ENCODE data around the gene PPM1K.
A peak's percentile ranks its signal among the peaks of the same experiment; 100 is the strongest.

PPM1K gene

DNA sequence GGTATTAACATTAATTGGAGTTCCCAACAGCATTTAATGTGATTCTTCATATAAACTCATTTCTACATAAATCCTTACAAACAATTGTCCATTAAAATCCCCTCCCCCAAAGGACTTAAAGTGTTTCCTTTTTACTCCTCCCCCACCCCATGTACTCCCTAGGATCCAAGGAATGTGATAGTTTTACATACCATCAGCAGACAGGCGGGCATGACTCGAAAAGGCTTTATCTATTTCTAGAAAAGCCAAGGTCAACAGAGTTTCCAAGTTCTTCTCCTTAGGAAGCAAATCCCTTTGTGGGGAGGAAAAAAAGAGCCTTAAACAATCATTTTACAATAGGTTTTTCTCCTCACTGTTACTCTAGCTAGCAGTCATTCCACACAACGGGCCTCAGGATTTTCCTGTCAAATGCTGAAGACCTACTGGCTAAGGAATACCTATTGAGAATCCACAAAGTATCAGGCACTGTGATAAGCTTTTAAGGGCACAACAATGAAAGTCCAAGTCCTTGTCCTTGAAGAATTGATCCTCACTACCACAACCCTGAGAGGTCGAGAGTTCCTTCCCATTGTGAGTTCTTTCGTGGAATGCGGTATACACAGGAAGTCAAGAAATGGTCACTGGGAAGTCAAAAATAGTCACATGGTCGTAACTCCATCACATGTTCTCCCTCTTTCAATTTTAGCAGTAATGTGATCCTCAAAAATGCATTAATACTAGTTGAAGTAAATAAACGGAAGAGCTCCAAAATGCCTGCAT lies 7.2 kb downstream of the PPM1K start:
- no peak for DNase-seq (ENCODE audit: low read depth)

DNA sequence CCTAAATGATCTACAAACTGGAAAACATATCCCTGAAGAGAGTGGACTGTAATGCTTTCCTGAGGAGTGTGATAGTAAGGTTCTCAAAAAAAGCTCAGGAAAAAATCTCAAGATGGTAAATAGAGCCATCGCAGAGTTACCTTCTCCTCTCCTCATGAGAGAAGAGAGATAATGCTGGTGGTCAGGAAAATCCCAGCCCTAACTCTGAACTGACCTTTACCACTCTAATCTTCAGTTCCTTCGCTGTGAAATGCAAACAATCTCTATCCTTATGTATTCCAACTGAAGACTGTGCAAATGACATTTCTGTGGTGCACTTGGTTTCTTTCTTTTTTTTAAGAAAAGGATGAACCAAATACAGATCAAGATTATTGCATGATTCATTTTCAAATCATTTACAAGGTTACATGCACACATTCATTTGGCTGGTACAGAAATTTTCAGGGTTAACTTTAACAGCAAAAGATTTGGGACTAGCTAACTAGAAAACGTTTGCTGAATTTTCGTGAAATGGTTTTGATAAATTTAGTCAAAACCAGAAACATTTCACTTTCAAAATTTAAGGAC lies 8.3 kb downstream of the PPM1K start:
- no peak for DNase-seq (ENCODE audit: low read depth)

- no peak for DNase-seq (ENCODE audit: low read depth)
Measured at GRCh38 chr4:88275516-88275915, 8.8 kb downstream of the PPM1K start.

- no peak for DNase-seq (ENCODE audit: low read depth)
Measured at GRCh38 chr4:88268913-88269312, 15.4 kb downstream of the PPM1K start.

DNA sequence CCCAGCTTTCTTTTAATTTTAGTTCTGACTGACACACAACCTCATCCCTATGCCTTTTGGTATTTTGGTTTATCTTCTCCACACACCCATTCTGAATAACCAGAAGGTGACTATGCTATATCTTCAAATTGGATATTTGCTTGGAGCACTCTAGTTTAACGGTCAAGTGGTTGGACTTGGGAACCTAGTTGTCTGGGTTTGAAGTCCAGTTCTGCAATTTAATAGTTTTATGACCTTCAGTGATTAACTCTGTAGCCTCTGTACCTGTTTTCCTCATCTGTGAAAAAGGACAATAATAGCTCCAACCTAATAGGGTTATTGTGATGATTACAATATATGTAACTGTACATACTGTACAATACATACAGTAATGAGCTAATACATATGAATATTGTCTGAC lies 20.0 kb downstream of the PPM1K start:
- DNase-seq (ENCODE audit: low read depth): no peak

GRCh38 chr4:88257726-88258125 lies 26.6 kb downstream of the PPM1K start:
- DNase-seq (ENCODE audit: low read depth): no peak

DNA sequence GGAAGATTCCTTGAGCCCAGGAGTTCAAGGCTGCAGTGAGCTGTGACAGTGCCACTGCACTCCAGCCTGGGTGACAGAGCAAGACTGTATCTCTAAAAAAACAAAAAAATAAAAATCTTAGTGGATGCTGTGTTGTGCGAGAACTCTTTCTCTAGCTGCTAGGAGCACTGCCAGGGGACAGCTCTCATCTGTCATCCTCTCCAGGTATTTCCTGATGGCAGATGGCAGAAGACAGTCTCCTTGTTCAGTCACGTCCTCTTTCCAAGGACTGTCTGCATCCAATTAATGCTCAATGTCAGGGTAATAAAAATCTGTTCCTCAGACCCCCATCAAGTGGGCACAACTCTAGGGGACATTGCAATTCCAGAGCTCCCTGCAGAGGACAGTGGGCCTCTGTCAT lies 29.2 kb downstream of the PPM1K start:
- DNase-seq (ENCODE audit: low read depth): no peak

DNA sequence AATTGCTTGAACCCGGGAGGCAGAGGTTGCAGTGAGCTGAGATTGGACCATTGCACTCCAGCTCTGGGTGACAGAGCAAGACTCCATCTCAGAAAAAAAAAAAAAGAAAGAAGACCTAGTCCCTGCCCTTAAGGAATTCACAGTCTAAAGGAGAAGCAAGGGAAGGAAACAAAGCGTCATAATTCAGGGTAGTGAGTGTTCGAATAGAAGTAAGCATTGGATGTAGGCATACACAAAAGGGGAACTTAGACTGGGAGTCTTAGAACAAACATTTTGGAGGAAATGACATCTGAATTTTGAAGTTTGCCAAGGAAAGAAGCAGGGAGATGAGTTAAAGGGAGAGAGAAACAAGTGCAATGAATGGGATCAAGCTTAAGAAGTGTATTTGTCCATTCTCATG lies 32.4 kb downstream of the PPM1K start:
- no peak for DNase-seq (ENCODE audit: low read depth)

DNA sequence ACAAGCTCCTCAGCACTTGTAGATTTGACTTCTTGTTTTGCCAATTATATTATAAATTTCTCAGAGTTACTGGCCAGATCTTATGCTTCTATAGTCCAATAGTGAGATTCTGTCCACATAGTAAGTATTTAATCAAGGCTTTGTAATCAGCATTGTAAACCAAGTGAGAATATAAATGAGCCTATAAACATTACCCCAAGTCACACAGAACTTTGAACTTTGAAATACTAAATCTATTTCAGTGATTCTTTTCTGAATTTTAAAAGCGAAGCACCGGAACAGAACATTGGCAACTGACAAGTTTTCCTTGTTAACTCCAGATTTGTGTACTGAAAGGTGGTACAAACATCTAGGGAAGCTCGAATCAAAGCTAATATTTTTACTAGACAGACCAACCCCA lies 37.2 kb downstream of the PPM1K start:
- DNase-seq (ENCODE audit: low read depth): no peak

DNA sequence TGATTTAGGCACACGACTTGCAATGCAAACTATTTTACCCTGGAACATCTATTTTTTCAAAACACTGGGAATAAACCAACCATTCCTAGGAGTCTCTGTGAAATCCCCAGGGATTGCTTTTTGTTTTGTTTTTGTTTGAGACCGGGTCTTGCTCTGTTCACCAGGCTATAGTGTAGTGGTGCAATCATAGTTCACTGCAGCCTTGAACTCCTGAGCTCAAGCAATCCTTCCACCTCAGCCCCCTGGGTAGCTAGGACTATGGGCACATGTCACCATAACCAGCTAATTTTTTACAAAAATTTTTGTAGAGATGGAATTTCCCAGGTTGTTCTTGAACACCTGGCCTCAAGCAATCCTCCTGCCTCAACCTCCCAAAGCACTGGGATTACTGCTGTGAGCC lies 37.8 kb downstream of the PPM1K start:
- DNase-seq (ENCODE audit: low read depth): no peak

- peak; percentile 8 for DNase-seq (ENCODE audit: low read depth)
Measured at GRCh38 chr4:88244816-88245579, 39.4 kb downstream of the PPM1K start.

DNA sequence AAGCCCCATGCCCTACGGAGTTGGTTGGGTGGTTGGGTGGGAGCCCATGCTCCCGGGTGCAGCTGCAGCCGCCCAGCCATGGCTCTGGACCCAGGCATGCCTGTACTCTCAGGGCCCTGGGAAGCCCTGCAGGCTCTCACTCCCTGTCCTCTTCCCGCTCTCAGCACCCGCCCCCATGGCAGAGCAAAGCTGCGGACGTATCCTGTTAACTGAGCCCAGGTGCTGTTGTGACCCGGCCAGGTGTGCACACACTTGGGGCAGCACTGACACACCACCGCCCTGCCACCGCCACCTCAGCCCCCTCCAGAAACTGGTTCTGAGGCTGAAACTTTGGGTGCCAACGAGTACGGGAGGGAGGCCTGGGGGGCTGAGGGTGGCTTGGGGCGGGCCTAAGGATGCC lies 40.3 kb downstream of the PPM1K start:
- no peak for DNase-seq (ENCODE audit: low read depth)

DNA sequence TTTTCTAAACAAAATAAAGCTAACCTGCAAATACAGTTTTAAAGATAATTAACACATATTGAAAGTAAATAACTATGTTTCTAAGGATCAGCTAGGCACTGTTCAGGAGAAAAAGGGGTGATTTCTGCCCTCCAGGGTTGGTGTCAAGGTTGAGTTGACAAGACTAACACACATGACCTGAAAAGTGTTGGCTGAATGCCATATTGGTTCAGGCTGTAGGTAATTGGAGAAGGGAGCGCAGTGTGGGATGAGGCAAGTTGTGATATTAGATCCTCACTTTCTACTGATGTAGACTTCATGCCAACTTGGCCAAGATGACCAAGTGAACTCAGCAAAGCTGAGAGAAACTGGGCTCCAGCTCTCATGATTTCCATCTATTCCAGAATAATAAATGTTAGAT lies 42.2 kb downstream of the PPM1K start:
- no peak for DNase-seq (ENCODE audit: low read depth)

GRCh38 chr4:88240297-88240714 lies 44.1 kb downstream of the PPM1K start:
- DNase-seq (ENCODE audit: low read depth): no peak

GRCh38 chr4:88230969-88231771 lies 53.2 kb downstream of the PPM1K start:
- DNase-seq (ENCODE audit: low read depth): no peak

- DNase-seq (ENCODE audit: low read depth): no peak
Measured at GRCh38 chr4:88230461-88230891, 53.9 kb downstream of the PPM1K start.

DNA sequence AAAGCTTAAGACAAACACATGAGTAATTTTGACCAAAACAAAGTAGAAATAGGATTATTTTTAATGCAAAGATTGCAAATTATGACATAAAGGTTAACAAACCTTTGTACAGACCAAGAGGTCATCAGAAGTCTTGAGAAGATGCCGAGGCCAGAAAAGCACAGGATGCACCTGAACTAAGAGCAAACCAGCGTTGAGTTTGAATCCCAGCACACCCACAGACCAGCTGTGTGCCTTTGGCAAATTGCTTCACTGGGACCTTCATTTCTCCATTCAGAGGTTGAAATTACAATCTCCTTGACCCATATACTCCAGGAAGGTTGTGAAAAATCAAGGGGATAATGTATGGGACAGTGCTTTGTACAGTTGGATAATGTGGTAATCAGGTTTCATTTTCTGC lies 56.6 kb downstream of the PPM1K start:
- DNase-seq (ENCODE audit: low read depth): no peak

DNA sequence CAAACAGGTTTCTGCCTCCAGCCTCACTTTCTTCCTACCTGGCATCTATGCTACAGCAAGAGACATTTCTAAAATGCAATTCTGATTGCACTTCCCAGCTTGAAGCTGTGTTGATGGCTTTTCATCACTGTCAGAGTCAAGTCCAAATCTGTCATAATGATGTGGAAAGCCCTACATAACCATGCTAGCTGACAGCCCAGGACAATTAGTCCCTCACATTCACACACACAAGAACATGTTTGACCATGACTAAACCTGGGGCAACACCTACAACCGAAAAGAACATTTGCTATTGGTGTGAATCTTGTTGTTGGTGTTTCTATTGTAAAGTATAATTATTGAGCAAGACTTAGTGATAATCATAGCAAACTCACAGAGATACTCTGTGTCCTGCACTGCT lies 58.2 kb downstream of the PPM1K start:
- no peak for DNase-seq (ENCODE audit: low read depth)

DNA sequence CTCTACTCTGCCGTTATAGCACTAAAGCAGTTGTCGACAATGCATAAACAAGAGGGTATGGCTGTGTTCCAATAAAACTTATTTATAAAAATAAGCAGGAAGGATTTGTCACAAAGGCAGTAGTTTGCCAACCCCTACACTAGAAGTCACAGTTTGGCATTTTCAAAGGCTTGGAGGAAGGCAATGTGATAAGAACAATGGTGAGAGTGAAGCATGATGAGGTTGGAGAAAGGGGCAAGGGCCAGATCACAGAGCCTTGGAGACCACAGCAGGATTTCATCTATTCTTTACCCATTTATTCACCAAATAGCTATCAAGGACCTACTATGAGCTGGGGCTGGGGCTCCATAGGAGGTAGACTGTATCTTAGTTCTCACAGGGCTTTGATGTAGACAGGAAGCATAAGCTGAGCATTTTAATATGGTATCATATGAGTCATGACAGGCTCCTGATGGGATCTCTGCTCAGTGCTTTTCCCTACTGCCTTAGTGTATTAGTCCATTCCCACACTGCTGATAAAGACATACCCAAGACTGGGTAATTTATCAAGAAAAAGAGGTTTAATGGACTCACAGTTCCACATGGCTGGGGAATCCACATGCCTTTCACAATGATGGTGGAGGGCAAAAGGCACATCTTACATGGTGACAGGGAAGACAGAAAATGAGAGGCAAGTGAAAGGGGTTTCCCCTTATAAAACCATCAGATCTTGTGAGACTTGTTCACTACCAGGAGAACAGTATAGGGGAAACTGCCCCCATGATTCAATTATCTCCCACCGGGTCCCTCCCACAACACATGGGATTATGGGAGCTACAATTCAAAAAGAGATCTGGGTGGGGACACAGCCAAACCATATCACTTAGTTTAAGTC lies 58.9 kb downstream of the PPM1K start:
- DNase-seq (ENCODE audit: low read depth): no peak

DNA sequence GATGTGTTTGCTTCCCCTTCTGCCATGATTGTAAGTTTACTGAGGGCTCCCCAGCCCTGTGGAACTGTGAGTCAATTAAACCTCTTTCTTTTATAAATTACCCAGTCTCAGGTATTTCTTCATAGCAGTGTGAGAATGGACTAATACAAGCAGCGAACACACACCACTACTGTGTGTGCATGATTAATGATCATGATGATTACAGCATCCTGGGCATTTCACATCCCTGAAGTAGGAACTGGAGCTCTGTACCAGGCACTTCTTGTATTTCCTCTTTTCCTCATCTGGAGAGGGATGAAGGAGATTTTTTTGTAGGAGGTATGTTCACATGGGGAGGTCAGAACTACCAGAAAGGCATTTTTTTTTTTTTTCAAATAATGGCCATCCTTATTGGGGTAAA lies 60.8 kb downstream of the PPM1K start:
- no peak for DNase-seq (ENCODE audit: low read depth)

DNA sequence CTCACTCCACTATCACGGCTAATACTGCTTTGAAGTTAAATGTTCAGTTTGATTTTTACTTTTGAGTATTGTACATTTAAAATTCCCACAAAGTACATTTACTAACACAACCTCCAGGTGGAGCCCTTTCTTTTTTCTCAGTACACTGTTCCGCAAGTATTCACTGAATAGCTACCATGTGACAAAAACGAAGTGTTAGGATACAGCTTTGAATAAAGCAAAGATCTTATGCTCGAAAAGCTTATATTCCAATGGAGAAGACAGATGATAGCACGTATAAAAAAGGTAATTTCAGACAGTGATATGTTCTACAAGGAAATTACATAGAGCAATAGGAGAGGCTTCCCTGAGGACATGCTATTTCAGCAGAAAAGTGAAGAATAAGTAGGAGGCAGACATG lies 65.3 kb downstream of the PPM1K start:
- no peak for DNase-seq (ENCODE audit: low read depth)

All from stimulated activated CD4-positive, alpha-beta T cell treated with anti-CD3 and anti-CD28 coated beads, Interleukin-2, amount 100 ng/mL, for 4 hours (primary cell).